Retina (tissue), 1 donor: ENCODE measurements around the gene WWOX.

Source experiments
- DNase-seq: peaks from one replicate; pipeline ENCODE4 v3.0.0-alpha.2; 2016

Gene WWOX

DNA sequence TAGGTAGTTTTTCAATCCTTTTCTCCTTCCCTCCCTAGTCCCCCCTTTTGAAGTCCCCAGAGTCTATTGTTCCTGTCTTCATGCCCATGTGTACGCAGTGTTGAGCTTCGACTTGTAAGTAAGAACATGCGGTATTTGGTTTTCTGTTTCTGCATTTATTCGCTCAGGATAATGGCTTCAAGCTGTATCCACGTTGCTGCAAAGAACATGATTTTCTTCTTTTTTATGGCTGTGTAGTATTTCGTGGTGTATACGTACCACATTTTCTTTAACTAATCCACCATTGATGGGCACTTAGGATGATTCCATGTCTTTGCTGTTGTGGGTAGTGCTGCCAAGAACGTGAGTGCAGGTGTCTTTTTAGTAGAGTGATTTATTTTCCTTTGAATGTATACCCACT, 651.2 kb downstream of the WWOX start:
- no peak for DNase-seq

DNA sequence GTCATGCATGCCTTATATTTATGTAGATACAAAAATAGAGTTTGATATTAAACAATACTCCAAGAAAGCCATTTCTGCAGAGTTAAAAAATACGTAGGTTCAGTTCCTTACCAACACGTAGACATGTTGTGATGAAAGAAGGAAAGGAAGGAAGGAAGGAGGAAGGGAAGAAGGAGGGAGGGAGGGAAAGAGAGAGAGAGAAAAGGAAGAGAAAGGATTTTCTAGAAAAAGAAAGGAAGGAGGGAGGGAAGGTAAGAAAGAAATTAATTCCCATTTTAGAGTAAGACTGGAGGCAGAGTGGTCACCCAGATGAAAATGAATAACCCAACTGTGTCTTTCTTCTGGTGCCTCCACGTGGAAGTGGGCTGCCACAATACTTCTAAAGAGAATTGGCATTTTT, 652.1 kb downstream of the WWOX start:
- no peak for DNase-seq

DNA sequence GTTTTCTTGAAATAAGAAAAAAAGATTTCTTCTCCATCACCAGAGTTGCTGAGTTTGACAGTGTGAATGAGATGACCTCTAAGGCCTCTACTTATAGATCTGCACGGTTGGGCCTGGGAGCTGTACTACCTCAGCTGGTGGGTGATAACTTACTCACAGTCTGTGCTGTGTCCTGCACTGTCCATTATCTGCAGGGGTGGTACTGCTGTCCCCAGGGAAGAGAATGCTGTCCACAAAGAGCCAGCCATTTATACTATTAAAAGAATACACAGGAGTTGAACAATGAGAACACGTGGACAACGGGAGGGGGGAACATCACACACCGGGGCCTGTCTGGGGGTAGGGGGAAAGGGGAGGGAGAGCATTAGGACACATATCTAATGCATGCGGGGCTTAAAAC, 655.3 kb downstream of the WWOX start:
- DNase-seq: no peak

DNA sequence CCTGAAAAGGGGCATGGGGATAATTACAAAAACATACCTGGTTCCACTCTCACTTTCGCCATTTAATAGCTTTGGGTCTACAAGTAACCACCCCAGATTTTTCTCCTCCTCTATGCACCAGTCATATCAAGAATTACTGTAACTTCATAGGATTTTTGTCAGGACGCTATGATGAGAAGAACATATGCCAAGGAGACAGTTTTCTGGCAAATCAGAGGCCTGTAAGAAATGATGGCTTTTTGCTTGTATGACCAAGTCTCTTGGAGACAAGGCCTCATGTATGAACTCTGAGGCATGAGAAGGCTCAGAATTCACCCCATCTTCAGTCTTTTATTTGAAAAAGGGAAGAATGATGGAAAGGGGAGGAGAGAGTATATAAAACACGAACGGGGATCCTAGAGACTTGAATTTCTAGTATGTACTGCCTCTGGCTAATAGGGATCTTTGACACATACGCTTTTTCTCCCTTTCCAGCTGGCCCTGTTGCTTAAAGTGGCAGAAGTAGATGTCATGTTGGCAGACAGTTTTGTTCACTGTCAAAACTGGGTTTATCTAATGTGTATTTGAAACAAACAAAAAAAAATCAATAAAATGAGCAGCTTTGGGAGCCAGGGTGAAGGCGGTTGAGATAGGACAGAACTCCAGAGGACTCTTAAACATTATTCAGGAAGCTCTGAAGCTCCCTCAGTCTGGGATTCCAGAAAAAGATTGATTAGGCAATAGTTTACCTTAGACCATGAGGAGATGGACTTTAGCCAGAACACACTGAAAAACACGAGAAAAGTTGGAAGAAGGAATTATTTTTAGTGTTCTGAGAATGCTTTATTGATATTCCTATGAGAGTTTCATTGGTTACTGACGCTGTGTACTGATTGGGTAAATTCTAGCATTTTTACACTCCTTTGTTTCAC, 656.6 kb downstream of the WWOX start:
- no peak for DNase-seq

DNA sequence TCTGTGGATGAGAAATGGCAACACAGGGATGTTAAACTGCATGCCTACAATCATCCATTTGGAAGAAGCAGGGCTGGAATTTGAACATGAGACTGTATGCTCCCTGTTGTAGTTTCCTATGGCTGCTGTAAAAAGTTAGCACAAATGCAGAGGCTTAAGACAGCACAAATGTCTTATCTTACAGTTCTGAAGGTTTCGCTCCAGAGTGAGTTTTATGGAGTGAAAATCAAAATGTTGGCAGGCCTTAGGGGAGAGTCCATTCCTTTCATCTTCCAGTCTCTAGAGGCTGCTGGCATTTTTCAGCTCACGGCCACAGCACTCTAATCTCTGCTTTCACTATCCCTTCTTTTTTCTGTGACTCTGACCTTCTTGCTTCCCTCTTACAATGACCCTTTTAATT, 660.1 kb downstream of the WWOX start:
- no peak for DNase-seq

DNA sequence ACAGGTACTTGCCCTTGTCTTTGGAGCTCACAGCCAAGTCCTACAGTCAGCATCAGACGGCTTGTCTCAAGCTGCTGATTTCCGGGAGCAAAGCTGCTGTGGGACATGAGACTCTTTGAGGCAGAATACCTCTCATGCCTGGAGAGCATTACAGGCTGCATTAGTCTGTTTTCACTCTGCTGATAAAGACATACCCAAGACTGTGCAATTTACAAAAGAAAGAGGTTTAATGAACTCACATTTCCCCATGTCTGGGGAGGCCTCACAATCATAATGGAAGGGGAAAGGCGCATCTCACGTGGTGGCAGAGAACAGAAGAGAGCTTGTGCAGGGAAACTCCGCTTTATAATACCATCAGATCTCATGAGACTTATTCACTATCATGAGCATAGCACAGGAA, 661.2 kb downstream of the WWOX start:
- no peak for DNase-seq

DNA sequence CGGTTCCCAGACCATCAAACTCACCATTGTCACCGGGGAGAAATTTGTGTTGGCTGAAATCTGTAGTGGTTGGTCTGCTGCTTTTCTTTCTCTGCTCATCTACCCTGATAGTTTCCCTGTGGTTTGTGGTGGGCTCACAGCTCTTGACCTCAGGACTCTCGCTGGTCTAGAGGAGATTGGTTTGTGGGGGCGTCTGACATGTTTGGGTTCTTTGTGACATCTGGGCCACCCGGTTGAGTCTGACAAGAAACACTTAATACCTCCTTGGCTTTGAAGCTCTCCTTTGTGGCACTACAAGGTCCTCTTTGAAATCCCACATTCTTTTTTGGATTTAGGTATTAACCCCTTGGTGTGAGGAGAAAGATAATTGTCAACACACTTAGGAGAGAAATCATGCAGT, 662.0 kb downstream of the WWOX start:
- no peak for DNase-seq

DNA sequence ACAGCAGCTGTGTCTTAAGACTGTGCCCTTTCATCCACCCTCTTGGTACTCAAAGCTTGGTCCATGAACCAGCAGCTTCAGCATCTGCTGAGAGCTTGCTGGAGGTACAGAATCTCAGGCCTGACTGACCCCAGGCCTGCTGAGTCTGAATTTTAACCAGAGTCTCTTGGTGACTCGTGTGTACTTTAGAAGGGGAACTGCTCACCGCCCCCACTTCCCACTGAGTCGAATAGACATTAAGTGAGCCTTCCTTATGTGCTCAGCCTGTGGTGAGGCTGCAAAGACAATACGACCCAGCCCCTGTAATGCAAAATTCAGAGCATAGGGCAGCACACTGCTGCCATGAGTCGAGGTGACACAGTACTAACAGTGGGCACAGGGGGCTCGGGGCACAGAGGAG, 662.8 kb downstream of the WWOX start:
- DNase-seq: peak; percentile 23

DNA sequence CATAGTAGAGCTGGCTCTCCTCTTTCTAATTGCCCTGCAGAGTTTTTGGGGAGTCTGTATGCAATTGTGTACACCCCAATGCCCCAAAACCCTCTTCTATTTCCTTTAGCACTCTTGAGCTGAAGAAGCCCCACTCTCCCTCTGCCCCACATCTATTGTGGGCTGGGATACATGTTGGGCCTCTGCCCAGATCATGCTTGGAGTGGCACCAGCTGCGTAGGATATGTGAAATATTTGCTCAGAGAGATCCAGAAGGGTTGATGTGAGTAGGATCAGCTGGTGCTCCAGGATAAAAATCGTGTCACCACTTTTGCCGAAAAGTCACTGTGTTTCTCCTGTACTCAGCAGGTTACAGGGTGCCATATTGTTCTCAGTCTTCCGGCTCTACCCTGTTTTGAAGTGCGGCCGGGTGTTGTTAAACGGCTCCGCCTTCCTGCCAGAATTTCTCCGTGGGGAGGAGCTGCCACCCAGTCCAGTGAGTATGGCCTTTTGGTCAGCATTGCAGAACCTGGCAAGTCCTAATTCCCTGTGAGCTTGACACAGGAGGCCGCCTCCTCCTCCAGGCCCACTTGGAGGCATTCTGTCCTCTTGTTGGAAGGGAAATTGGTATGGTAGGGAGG, 664.5 kb downstream of the WWOX start:
- DNase-seq: no peak

DNA sequence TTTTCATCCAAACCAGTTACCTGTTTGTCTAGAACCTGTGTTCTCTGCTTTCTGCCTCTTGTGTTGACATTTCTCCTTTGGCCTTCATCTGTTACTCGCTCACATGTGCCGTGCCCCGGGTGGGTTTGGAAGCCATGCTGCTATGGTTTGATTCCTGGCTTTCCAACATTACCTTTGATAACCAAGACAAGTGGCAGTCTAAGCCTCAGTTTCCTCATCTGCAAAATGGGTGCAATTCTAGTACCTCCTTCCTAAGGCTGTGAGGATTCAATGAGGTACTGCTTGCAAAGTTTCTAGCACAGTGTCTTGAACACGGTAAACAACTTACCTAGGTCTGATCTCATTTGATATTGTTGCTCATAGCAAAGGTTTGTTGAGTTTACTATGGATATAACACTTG, 665.0 kb downstream of the WWOX start:
- DNase-seq: no peak

DNA sequence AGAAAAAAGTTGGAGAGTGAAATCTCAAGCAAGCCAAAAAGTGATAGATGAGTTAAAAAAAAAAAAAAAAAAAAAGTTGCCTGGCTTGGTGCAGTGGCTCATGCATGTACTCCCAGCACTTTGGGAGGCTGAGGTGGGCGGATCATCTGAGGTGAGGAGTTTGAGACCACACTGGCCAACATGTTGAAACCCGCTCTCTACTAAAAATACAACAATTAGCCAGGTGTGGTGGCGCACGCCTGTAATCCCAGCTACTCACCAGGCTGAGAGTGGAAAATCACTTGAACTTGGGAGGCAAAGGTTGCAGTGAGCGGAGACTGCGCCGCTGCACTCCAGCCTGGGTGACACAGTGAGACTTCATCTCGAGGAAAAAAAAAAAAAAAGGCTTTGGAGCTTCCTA, 668.8 kb downstream of the WWOX start:
- peak; percentile 15 for DNase-seq

DNA sequence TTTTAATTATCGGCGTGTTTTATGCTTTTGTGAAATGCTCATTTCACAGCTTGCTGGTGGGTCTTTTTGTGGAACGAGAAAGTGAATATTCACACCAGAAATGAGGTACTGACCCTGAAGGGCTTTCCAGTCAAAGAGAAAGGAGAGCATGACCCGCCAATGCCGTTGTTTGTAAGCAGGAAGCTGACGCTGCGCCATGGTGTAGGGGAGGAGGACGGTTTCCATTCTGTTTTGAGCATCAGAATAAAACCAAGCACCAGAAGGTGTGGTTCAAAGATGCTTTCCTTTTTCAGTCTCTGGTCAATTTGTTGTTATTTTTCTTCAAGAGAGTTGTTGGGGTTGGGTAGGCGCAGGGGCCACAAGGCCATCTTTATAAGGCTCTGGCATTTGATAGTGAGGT, 669.3 kb downstream of the WWOX start:
- peak; percentile 20 for DNase-seq

DNA sequence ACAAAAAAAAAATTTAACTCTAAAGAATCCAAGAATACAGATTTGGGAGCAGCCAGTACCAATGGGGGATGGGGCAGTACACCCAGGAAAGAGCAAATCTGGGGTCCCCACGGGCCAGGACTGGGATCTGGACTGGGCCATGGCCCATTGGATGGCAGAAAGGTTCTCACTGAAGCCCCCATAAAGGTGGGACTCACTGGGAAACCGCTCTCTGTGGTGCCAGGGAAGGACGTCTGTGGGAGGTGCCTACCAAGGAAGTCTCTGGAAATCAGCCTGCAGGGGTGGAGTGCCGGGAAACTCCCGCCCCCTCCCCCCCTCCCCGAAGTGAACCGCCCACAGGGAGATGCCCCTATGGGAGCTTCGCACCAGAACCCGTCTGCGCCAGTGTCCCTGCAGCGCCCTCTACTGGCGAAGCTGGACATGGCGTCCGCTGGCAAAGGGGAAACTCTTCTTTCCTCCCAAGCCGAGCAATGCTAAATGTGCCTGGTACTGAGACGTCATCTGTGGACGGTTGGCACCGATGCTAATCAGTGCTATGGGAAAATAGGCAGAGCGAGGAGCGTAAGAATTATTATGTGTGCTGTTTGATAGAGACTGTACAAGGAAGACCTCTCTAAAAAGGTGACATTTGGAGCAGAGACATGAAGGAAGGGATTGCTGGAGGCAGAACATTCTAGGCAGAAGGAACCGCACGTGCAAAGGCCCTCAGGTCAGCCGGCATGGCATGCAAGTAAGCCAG, 671.1 kb downstream of the WWOX start:
- peak; percentile 61 for DNase-seq

DNA sequence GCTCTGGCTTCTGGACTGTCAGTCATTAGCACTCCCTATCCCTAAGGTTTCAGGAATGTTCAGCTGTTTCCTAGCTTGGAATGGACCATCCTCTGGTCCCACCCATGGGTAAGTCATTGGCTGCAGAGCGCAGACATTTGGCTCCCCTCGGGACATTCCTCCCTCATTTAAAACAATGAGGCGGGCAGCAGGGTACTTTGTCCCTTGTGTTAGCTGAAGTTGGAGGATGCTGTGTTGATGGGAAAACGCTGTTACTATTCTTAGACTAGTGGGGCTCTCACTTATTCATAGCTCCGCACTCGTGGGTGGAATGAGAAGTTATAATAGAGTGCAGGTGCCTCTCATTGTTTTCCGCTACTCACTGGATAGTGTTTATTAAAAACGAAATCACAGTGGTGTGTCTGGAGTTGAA, 673.8 kb downstream of the WWOX start:
- no peak for DNase-seq

DNA sequence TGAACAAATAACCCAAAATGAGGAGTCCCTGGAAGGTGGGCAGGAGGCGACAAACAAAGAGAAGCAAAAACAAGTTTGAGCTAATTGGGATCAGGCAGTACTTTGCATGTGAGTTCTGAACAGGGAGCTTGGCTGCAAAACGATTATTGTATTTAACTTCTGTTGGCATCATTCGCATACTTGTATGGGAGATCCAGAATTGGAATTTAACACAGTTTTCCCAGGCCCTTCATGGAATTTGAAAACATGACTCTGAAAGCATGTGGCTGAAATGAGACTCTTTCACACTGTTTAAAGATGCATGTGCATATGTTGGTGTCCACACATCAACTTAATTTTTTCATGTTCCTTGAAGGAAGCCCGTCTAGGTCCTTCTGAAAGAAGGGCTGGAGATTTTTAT, 674.3 kb downstream of the WWOX start:
- no peak for DNase-seq

DNA sequence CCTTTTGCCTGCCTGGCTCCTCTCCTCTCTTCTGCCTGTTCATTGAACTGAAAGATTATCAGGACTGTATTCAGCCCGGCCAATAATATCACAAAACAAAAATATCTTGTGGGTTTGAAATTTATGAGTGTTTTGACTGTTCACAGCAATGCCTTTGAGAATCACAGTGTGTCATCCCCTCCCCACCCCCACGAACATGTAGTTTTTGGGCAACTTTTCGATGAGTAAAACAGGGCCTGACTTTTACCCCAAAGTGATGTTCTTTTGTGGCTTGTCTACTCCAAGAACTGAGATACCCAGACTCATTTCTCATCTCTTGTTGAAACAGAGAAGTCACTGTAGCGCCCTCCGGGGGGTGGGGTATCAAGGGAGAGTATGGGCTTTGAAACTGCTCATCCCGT, 675.7 kb downstream of the WWOX start:
- DNase-seq: no peak

DNA sequence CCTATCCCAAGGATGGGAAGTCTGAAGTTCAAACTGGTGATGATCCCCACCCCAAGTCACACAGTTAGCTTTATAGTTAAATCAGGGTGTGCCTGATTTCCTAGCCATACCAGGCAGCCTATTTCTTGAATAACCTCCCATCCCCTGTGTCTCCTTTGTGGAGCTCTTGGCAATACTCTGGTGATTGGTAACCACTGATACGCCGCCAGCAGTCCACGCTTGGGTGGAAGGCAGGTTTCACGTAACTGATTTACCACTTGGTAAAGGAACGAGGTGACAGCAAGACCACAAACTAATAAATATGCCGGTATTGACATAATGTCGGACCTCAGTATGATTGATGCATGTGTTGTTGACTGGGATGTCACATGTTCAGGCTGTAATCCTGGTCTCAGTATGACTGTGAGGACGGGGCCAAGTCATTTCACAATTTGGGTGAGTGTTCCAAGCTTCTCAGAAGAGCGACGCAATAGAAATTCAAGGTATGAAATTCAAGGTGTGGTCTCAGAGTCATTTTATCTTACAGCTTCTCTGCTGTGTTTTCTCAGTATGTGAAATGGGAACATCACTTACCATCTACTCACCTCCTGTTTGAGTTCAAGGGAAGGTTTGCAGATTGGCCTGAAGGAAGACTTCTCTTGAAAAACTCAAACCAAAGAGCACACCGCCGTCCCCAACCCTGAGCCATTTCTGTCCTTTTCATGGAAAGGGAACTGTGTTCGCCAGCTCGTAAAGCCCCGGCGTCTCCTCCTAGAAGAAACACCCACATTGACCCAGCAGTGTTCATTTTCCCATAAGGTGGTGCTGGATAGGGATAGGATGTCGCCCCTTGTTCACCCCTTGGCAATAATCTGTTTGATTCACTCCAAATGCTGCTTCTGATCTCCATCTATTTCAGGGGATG, 678.9 kb downstream of the WWOX start:
- DNase-seq: no peak

DNA sequence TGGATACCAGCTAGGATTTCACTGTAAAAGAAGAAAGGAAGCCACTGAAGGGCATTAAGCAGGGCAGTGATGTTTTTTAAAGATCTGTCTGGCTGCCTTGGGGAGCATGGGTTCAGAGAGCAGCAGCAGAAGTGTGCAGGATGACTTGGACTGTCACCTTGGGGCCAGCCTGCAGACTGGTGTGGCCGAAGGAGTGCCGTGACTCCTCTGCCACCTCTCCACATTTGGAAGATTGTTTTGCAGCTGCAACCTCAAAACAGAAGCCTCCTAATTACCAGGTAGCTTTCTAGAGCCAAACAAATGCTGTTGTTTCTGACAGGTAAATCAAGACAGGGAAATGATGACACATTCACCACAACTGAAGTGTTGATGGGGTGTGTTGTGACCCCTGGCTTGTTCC, 681.4 kb downstream of the WWOX start:
- DNase-seq: no peak

DNA sequence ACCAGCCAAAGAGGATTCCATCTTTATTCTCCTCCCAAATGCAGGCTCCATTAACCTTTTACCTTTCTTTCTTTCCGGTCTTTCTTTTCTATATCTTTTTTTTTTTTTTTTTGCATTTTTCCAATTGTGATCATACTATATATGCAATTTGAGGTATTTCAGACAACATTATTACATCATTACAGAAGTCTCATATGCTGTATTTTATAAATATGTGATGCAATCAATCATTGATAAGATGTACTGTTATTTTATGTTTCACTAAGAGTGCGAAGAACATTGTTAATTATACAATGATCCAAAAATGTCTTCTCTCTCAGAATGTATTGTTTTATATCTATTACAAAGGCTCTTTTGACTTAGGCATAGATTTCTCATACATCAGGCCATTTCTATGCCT, 683.1 kb downstream of the WWOX start:
- no peak for DNase-seq

DNA sequence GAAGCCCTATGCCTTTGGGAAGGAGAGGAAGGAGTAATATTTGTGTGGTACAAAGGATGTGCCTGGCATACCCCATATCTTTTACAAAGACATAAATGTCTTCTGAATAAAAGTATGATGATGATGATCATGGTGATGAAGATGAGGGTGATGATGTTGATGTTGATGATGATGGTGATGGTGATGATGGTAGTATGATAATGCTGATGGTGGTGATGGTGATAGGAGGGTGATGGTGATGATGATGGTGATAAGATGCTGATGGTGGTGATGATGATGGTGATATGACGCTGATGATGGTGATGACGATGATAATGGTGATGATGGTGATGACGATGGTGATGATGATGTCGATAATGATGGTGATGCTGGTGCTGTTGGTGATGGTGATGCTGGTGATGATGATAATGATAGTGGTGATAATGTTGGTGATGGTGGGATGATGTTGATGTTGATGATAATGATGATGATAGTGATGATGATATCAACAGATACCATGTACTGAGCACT, 684.2 kb downstream of the WWOX start:
- DNase-seq: no peak

DNA sequence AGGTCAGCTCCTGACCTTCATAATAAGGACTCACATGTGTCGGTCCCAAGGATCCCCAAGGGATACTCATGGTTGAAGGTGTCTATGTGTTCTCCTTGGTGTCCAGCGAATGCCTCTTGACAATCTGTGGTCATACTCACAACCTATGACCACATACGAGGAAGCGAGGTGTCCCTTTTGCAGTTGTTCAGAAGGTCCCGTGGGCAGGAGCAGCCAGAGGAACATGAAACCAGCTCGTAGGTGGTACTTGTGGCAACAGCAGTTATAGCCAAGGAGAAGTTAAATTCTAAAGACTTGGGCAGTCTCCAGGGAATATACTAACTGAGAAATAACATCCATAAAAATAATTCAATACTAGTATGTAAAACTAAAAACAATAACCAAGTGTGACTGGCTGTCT, 685.3 kb downstream of the WWOX start:
- DNase-seq: no peak

DNA sequence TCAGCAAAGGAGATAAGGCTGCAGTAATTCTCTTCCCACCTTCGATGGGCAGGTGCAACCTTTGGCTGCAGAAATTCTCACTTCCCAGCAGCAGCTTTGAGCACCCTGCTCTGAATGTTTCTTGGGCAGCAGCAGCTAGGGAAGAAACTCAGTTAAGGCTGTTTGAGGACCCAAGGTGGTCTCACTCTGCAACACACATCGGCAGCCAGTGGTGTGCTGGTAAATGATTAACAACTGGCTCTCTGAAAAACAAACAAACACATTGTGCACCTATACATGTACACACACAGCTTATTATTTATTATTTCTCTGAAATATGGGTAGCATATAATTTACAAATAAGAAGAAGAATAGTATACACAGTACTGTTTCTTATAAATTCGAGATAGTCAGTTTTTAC, 685.8 kb downstream of the WWOX start:
- no peak for DNase-seq

DNA sequence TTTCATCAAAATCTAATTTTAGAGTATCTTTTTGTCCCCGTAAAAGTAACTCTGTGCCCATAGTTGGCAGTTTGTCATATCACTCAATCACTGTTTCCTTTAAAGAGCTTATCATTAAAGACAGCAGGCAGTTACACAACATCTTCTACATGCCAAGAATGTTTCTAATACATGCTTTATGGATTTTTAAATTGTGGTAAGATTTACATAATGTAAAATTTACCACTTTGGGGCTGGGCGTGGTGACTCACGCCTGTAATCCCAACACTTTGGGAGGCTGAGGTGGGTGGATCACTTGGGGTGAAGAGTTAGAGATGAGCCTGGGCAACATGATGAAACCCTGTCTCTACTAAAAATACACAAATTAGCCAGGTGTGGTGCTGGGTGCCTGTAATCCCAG, 687.2 kb downstream of the WWOX start:
- no peak for DNase-seq
